PC-9 (cell line): ENCODE measurements around the gene LGI4. TPM values are rescaled to one million over a fixed set of nuclear protein-coding genes. Genes with fewer than 3 reads are reported as not detected.

ENCODE experiments used
- BruUV-seq: library from RNA; stranded (reverse); fragments of 400-500 nt; replicated peaks from 2 replicates; lab custom pipeline; 2021; lab: Mats Ljungman, UMichigan
- CTCF ChIA-PET: fragments of 300-600 bp; sonication (Branson Sonifier 250); formaldehyde crosslinking; loops from one replicate; lab custom pipeline; 2022; ENCODE audit warnings: antibody characterized with exemption; lab: Charles Lee
- POLR2A ChIA-PET: fragments of 300-600 bp; sonication (Branson Sonifier 250); formaldehyde crosslinking; loops from one replicate; lab custom pipeline; 2022; ENCODE audit warnings: antibody characterized with exemption; ENCODE audit not compliant: unreplicated experiment; lab: Charles Lee
- DNase-seq, 2 experiments: peaks; one replicate each; pipeline versions ENCODE4 v3.0.0 to v3.0.0-alpha.2; 2015 to 2022; ENCODE audit warnings: mixed read lengths in 1 of 2
- H2AFZ ChIP-seq: fragments of 200-600 bp; sonication (generic); 2 replicates; pipeline ENCODE4 v1.8.1; 2017; ENCODE audit warnings: antibody characterized with exemption
- H3F3A ChIP-seq: fragments of 200-600 bp; sonication (generic); 2 replicates; pipeline ENCODE4 v1.8.1; 2017; ENCODE audit warnings: antibody characterized with exemption, mild to moderate bottlenecking, low read depth; ENCODE audit not compliant: insufficient read depth
- H3K27ac ChIP-seq: fragments of 200-600 bp; sonication (generic); 2 replicates; pipeline ENCODE4 v1.6.1; 2016; ENCODE audit warnings: mixed run types
- H3K27me3 ChIP-seq: fragments of 200-600 bp; sonication (generic); 2 replicates; pipeline ENCODE4 v1.6.1; 2016; ENCODE audit warnings: low read depth, mixed run types; ENCODE audit not compliant: insufficient read depth
- H3K36me3 ChIP-seq: fragments of 200-600 bp; sonication (generic); 2 replicates; pipeline ENCODE4 v1.6.1; 2016; ENCODE audit warnings: low read depth, mixed run types
- H3K4me1 ChIP-seq: fragments of 200-600 bp; sonication (generic); replicated peaks from 2 replicates; pipeline ENCODE4 v1.6.1; 2016; ENCODE audit warnings: mixed run types; ENCODE audit not compliant: insufficient read depth
- H3K4me2 ChIP-seq: fragments of 200-600 bp; sonication (generic); 2 replicates; pipeline ENCODE4 v1.6.1; 2017; ENCODE audit warnings: mixed run types
- H3K4me3 ChIP-seq: fragments of 200-600 bp; sonication (generic); 2 replicates; pipeline ENCODE4 v1.6.1; 2016; ENCODE audit warnings: mixed run types
- H3K79me2 ChIP-seq: fragments of 200-600 bp; sonication (generic); 2 replicates; pipeline ENCODE4 v1.6.1; 2017; ENCODE audit warnings: low read depth, mixed run types
- H3K9me2 ChIP-seq: fragments of 200-600 bp; sonication (generic); 2 replicates; pipeline ENCODE4 v1.8.1; 2017; ENCODE audit warnings: mild to moderate bottlenecking; ENCODE audit not compliant: insufficient read depth
- H3K9me3 ChIP-seq: fragments of 200-600 bp; sonication (generic); 2 replicates; pipeline ENCODE4 v1.8.1; 2016; ENCODE audit warnings: low read depth; ENCODE audit not compliant: insufficient read depth
- H4K20me1 ChIP-seq: fragments of 200-600 bp; sonication (generic); 2 replicates; pipeline ENCODE4 v1.8.1; 2017; ENCODE audit not compliant: insufficient read depth
- EZH2 ChIP-seq: fragments of 200-600 bp; sonication (generic); IDR thresholded peaks from 2 replicates; pipeline ENCODE4 v1.8.0; 2017; ENCODE audit warnings: antibody characterized with exemption, low read depth
- intact Hi-C: fragments of 100-400 bp; cut with micrococcal nuclease; formaldehyde crosslinking; loops from one replicate; pipeline ENCODE4 v1.10.0; 2022; ENCODE audit not compliant: unreplicated experiment
- total RNA-seq: library from RNA; stranded (reverse); gene quantifications from 2 replicates; pipeline ENCODE4 v1.2.3, GENCODE V29; 2021
- TF ChIP-seq, protein P1 (sequence below): fragments of 200-600 bp; sonication (generic); conservative IDR thresholded peaks from 2 replicates; pipeline ENCODE4 v1.6.1; 2017; ENCODE audit warnings: mixed run types, antibody characterized with exemption, mild to moderate bottlenecking, moderate library complexity

Gene LGI4
- total RNA-seq, 1 experiment from 2014 or later: 1.2 TPM

DNA sequence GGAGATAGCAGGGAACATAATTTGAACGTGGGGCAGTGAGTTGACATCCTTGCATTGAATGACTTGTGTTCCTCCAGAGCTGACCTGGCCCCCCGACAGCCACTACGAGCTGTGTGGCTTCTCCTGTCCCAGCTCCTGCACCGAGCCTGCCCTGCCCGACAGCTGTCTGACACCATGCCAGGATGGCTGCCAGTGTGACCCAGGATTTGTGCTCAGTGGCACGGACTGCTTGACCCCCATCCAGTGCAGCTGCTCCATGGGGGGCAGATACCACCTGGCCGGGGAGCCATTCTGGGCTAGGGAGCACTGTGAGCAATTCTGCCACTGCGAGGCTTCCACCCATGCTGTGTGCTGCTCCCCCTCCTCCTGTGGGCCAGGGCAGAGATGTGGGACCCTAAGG, 48.4 kb downstream of the LGI4 start:
- no peaks in the 10 kb centered on the region for H3K9me3 ChIP-seq
- H3K79me2 ChIP-seq: no peaks in the 10 kb centered on the region
- H3K4me2 ChIP-seq: no peak overlapping the region
- no TSS peak for BruUV-seq
- H4K20me1 ChIP-seq: no peaks in the 10 kb centered on the region
- no peak overlapping the region for H2AFZ ChIP-seq
- 0 out of 2 replicates have a peak, but pooled peaks cover 3% of the 10 kb centered on the region for H3F3A ChIP-seq
- no peaks in the 10 kb centered on the region for H3K36me3 ChIP-seq
- ChIA-PET CTCF (no interaction called here), POLR2A (no interaction called here)
- DNase-seq: no peak
- H3K27me3 ChIP-seq: no peaks in the 10 kb centered on the region
- no peak overlapping the region for H3K4me3 ChIP-seq
- 0 out of 2 replicates have a peak, but pooled peaks cover 4% of the 10 kb centered on the region for H3K4me1 ChIP-seq
- no peak for TF ChIP-seq EZH2
- TF ChIP-seq, protein P1, sequence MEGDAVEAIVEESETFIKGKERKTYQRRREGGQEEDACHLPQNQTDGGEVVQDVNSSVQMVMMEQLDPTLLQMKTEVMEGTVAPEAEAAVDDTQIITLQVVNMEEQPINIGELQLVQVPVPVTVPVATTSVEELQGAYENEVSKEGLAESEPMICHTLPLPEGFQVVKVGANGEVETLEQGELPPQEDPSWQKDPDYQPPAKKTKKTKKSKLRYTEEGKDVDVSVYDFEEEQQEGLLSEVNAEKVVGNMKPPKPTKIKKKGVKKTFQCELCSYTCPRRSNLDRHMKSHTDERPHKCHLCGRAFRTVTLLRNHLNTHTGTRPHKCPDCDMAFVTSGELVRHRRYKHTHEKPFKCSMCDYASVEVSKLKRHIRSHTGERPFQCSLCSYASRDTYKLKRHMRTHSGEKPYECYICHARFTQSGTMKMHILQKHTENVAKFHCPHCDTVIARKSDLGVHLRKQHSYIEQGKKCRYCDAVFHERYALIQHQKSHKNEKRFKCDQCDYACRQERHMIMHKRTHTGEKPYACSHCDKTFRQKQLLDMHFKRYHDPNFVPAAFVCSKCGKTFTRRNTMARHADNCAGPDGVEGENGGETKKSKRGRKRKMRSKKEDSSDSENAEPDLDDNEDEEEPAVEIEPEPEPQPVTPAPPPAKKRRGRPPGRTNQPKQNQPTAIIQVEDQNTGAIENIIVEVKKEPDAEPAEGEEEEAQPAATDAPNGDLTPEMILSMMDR: no peak
- H3K27ac ChIP-seq: no peak overlapping the region
- no peaks in the 10 kb centered on the region for H3K9me2 ChIP-seq
- intact Hi-C loops: no loop called here

DNA sequence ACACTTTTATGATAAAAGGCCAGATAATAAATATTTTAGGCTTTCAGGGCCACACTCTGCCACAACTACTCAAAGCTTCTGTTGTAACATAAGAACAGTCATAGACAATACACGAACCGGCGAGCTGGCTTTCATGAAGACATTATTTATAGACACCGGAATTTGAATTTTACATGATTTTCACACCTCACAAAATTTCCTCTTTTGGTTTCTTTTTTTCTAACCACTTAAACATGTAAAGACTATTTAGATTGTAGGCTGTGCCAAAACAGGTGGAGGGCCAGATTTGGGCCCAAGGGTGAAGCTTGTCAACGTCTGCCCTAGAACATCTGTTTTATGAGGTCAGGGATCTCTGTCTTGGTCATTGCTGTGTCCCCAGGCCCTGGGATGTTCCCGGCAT, 48.9 kb downstream of the LGI4 start:
- Histone ChIP-seq H3K36me3 (no peaks in the 10 kb centered on the region), H3F3A (0 out of 2 replicates have a peak, but pooled peaks cover 3% of the 10 kb centered on the region), H3K9me3 (no peaks in the 10 kb centered on the region), H3K27me3 (no peaks in the 10 kb centered on the region), H4K20me1 (no peaks in the 10 kb centered on the region), H3K9me2 (no peaks in the 10 kb centered on the region), H3K79me2 (no peaks in the 10 kb centered on the region), H3K4me3 (no peak overlapping the region), H2AFZ (no peak overlapping the region), H3K4me1 (0 out of 2 replicates have a peak, but pooled peaks cover 4% of the 10 kb centered on the region), H3K27ac (no peak overlapping the region), H3K4me2 (no peak overlapping the region)
- CTCF ChIA-PET: no interaction called here
- POLR2A ChIA-PET: no interaction called here
- intact Hi-C loops: no loop called here
- no peak for TF ChIP-seq EZH2
- no TSS peak for BruUV-seq
- DNase-seq: no peak

DNA sequence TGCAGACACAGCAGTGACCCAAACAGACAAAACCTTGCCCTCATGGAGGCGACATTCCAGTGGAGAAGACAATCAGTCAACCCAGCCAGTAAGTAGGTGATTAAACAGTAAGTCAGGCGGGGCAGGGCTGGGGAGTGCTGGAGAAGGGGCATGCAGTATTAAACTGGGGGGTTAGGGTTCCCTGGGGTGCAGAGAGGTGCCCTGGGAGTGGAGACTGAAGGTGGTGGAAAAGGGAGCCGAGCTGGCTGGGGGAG, 50.4 kb downstream of the LGI4 start:
- Histone ChIP-seq H3K9me3 (no peaks in the 10 kb centered on the region), H3K27me3 (no peaks in the 10 kb centered on the region), H2AFZ (no peak overlapping the region), H3K27ac (no peak overlapping the region), H3K4me1 (0 out of 2 replicates have a peak, but pooled peaks cover 4% of the 10 kb centered on the region), H3K79me2 (no peaks in the 10 kb centered on the region), H3K4me3 (no peak overlapping the region), H3F3A (no peaks in the 10 kb centered on the region), H4K20me1 (no peaks in the 10 kb centered on the region), H3K4me2 (no peak overlapping the region), H3K9me2 (no peaks in the 10 kb centered on the region), H3K36me3 (no peaks in the 10 kb centered on the region)
- POLR2A ChIA-PET: no interaction called here
- no TSS peak for BruUV-seq
- no peak for DNase-seq
- intact Hi-C loops: no loop called here
- CTCF ChIA-PET: no interaction called here
- TF ChIP-seq EZH2: no peak
- TF ChIP-seq, protein P1: no peak
